Activated T-helper 17 cell treated with anti-CD3 and anti-CD28 coated beads, Interleukin-2, amount 50 U/mL, for 72 hours (primary cell): Measurements from ENCODE around the gene ADAMTS13. TPM values are rescaled to one million over a fixed set of nuclear protein-coding genes. Genes with fewer than 3 reads are reported as not detected.

Experiments used
- ATAC-seq: fragments of 150-1000 bp; cut with Tn5 transposase; replicated peaks from 2 replicates; pipeline ENCODE4 v1.10.0; 2021; ENCODE audit warnings: mild to moderate bottlenecking, moderate library complexity
- H3K27ac Mint-ChIP-seq: one replicate; pipeline ENCODE4 v1.8.0; 2022; ENCODE audit warnings: mixed read lengths
- H3K27me3 Mint-ChIP-seq: one replicate; pipeline ENCODE4 v1.8.0; 2022; ENCODE audit warnings: mixed read lengths
- H3K36me3 Mint-ChIP-seq: one replicate; pipeline ENCODE4 v1.8.0; 2022; ENCODE audit warnings: low read depth, mild to moderate bottlenecking, mixed read lengths
- H3K4me1 Mint-ChIP-seq: one replicate; pipeline ENCODE4 v1.8.0; 2022; ENCODE audit warnings: mixed read lengths
- H3K4me3 Mint-ChIP-seq: one replicate; pipeline ENCODE4 v1.8.0; 2022; ENCODE audit warnings: mild to moderate bottlenecking, mixed read lengths
- H3K9me3 Mint-ChIP-seq: one replicate; pipeline ENCODE4 v1.8.0; 2022; ENCODE audit warnings: mixed read lengths
- total RNA-seq, 2 donors: library from RNA; stranded (reverse); gene quantifications; one replicate each; pipeline ENCODE4 v1.2.3, GENCODE V29; 2022

ADAMTS13 gene
- total RNA-seq, 2 donors from 2014 or later = 1.2 to 3.9 TPM

GRCh38 chr9:133499132-133499891, 77.1 kb downstream of the ADAMTS13 start:
- Mint-ChIP-seq H3K36me3 (no peaks in the 10 kb centered on the region), H3K9me3 (peaks cover 12% of the 10 kb centered on the region), H3K27me3 (peaks cover 23% of the 10 kb centered on the region), H3K27ac (no peak overlapping the region), H3K4me1 (no peaks in the 10 kb centered on the region), H3K4me3 (no peak overlapping the region)
- no peak for ATAC-seq

- Mint-ChIP-seq H3K4me3 (no peak overlapping the region), H3K27me3 (peaks cover 23% of the 10 kb centered on the region)
These were observed 77.7 kb downstream of the ADAMTS13 start for GRCh38 chr9:133499892-133500270.

DNA sequence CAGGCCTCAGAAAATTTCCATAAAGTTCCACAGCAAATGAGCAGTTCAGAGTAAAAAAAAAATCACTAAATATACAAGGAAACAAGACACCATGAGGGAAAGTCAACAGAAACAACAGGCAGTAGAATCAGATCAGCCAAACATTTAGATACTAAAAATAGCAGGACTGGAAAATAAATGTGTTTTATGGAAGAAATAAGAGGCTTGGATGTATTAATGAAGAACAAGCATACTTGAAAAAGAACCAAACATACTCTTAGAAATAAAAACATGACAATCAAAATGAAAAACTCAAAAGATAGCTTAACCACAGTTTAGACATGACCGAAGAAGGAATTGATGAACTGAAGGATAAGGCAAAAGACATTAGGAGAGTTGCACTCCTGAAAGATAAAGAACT, 79.9 kb downstream of the ADAMTS13 start:
- Mint-ChIP-seq H3K9me3 (peaks cover 12% of the 10 kb centered on the region), H3K36me3 (no peaks in the 10 kb centered on the region), H3K4me1 (no peaks in the 10 kb centered on the region), H3K27me3 (peaks cover 23% of the 10 kb centered on the region), H3K27ac (no peak overlapping the region), H3K4me3 (no peak overlapping the region)
- no peak for ATAC-seq

More at GRCh38 chr9:133499892-133500270, 77.7 kb downstream of the ADAMTS13 start:
- no peak for ATAC-seq
- H3K9me3 Mint-ChIP-seq = peaks cover 12% of the 10 kb centered on the region
- no peak overlapping the region for H3K27ac Mint-ChIP-seq
- H3K36me3 Mint-ChIP-seq = no peaks in the 10 kb centered on the region
- no peaks in the 10 kb centered on the region for H3K4me1 Mint-ChIP-seq

DNA sequence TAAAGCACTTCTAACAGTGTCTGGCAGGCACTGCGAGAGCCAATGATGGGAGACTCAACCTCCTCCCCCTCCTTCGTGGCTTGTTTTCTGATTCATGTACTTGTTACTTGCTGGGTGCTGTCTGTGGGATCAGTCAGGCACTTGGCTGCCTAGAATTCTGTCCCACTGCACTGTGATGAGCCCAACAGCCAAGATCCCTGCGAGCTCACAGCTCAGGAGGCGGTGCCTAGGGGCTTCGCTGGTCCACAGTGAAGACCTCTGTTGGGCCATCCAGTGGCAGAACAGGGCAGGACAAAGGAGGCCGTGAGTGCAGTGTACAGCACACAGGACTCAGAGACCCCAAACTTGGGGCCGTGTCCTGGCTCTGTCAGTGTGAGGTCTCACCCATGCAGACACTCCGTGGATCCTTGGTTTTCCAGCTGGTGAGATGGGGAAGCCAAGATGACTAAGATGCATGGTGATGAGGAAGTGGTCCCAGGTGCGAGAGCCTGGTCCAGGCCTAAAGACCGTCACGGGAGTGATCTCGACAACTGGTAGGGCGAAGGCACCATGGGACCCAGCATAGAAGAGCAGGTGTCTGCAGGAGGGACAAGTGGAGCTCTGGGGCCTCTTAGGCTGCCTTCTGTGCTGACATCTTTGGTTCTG, 83.1 kb downstream of the ADAMTS13 start:
- peaks cover 16% of the 10 kb centered on the region for H3K27me3 Mint-ChIP-seq
- no peak overlapping the region for H3K27ac Mint-ChIP-seq
- ATAC-seq = no peak
- no peak overlapping the region for H3K4me3 Mint-ChIP-seq
- peaks cover 5% of the 10 kb centered on the region for H3K4me1 Mint-ChIP-seq
- H3K9me3 Mint-ChIP-seq = peaks cover 12% of the 10 kb centered on the region
- H3K36me3 Mint-ChIP-seq = no peaks in the 10 kb centered on the region

DNA sequence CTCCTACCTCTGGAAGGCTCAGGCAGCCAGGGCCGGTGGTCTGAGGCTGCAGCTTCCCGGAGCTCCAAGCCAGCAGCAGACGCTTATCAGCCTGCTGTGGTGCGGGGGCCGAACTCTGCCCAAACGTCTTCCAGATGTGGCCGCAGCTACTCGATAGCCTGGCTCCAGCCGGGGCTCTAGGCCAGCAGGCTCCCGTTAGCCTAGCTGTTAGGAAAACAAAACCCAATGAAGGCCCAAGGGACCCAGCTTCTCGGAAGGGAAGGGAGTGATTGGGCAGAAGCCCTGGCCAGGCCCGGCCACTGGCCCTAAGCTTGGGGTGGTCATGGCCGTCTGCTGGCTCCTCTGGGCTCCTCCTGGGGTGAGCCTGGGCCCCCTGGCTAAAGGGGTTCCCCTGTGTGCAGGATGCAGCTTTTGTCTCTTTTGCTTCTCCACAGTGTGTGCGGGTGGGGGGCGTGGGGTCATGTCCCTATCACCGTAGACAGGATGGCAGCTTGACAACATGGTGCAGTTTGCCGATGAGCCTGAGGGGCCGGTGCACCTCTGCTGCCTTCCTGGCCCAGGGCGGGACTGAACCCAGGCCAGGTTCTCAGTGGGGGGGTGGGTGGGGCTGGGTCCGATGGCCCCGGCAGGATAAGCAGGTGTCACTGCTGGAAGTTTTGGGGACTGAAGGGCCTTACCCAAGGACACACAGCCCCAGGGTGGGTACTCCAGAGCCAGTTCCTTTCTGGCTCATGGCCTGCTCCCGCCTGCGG, 83.9 kb downstream of the ADAMTS13 start:
- H3K36me3 Mint-ChIP-seq = no peaks in the 10 kb centered on the region
- peaks cover 5% of the 10 kb centered on the region for H3K4me1 Mint-ChIP-seq
- H3K9me3 Mint-ChIP-seq = peaks cover 11% of the 10 kb centered on the region
- H3K27ac Mint-ChIP-seq = no peak overlapping the region
- H3K27me3 Mint-ChIP-seq = peaks cover 13% of the 10 kb centered on the region
- no peak for ATAC-seq
- H3K4me3 Mint-ChIP-seq = no peak overlapping the region

DNA sequence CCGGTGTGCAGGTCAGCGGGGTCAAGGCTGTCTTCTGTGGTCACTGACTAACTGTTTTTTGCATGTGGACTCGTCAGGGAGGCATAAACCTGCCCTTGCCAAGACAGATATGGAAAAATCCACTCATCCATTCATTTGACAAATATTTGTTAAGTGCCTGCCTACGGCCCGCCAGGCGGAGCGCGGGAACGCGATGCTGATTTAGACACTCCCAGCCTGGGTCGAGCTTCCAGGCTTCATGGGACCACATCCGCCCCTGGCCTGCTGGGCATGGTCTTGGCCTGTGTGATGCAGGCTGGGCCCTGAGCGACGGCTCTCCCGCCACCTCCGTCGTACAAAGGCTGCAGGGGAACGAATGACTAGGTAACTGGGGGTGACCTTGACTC, 84.5 kb downstream of the ADAMTS13 start:
- H3K27ac Mint-ChIP-seq = no peak overlapping the region
- no peaks in the 10 kb centered on the region for H3K36me3 Mint-ChIP-seq
- peaks cover 8% of the 10 kb centered on the region for H3K9me3 Mint-ChIP-seq
- H3K27me3 Mint-ChIP-seq = peaks cover 11% of the 10 kb centered on the region
- H3K4me3 Mint-ChIP-seq = no peak overlapping the region
- H3K4me1 Mint-ChIP-seq = peaks cover 5% of the 10 kb centered on the region
- ATAC-seq = no peak

- Mint-ChIP-seq H3K4me1 (peaks cover 5% of the 10 kb centered on the region), H3K27me3 (peaks cover 9% of the 10 kb centered on the region), H3K9me3 (peaks cover 2% of the 10 kb centered on the region), H3K4me3 (no peak overlapping the region), H3K36me3 (no peaks in the 10 kb centered on the region), H3K27ac (no peak overlapping the region)
- ATAC-seq = no peak
These were observed 85.2 kb downstream of the ADAMTS13 start for GRCh38 chr9:133507246-133507965.

DNA sequence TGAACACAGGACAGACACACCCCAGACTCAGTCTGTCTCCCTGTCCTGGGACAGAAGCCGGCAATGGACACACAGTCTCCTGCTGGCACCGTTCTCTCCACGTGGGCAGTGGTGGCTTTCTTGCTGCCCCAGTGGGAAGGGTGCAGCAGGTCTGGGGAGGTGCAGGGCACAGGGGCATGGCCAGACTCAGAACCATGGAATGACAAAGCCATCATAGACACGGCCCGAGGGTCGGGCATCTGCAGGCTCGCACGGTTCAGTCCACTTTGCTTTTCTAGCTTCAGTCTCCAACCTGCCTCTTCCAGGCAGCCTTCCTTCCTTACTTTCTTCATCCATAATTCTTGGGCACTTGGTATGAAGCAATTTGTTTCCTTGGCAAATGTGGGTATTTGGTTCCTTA, 85.9 kb downstream of the ADAMTS13 start:
- Mint-ChIP-seq H3K9me3 (no peaks in the 10 kb centered on the region), H3K4me1 (peaks cover 5% of the 10 kb centered on the region), H3K27ac (no peak overlapping the region), H3K27me3 (peaks cover 7% of the 10 kb centered on the region), H3K4me3 (no peak overlapping the region), H3K36me3 (no peaks in the 10 kb centered on the region)
- no peak for ATAC-seq

Other genes starting within 250 kb of the ADAMTS13 start
- not detected for gene OBP2B, start 213.1 kb upstream of the ADAMTS13 start, total RNA-seq
- gene ABO, start 147.2 kb upstream of the ADAMTS13 start, total RNA-seq = not detected
- gene SURF6, start 86.2 kb upstream of the ADAMTS13 start, total RNA-seq = 10 to 100 TPM; 17.4 to 26.3 TPM
- gene MED22, start 74.2 kb upstream of the ADAMTS13 start, total RNA-seq = 10 to 100 TPM; 21.3 to 29.9 TPM
- gene RPL7A, start 74.1 kb upstream of the ADAMTS13 start, total RNA-seq = 1,000 to 10,000 TPM; 3,005 to 3,350 TPM
- 10 to 100 TPM; 13.9 to 25.4 TPM for gene SURF1, start 65.9 kb upstream of the ADAMTS13 start, total RNA-seq
- 10 to 100 TPM in 1 of 2 donors, 1 to 10 TPM in 1; 7.0 to 17.3 TPM for gene SURF2, start 65.8 kb upstream of the ADAMTS13 start, total RNA-seq
- gene SURF4, start 46.3 kb upstream of the ADAMTS13 start, total RNA-seq = 100 to 1,000 TPM; 315 to 380 TPM
- gene STKLD1, start 46.0 kb upstream of the ADAMTS13 start, total RNA-seq = under 1 TPM in 1 of 2 donors, not detected in 1; 0.77 TPM
- 10 to 100 TPM; 26.1 to 36.5 TPM for gene REXO4, start 4.4 kb upstream of the ADAMTS13 start, total RNA-seq
- 1 to 10 TPM in 1 of 2 donors, under 1 TPM in 1; 0.41 to 3.0 TPM for gene CACFD1, start 37.6 kb downstream of the ADAMTS13 start, total RNA-seq
- gene SLC2A6, start 56.7 kb downstream of the ADAMTS13 start, total RNA-seq = 1 to 10 TPM; 1.2 to 1.4 TPM
- not detected for gene MYMK, start 102.6 kb downstream of the ADAMTS13 start, total RNA-seq
- not detected for gene ADAMTSL2, start 112.3 kb downstream of the ADAMTS13 start, total RNA-seq
- not detected for gene FAM163B, start 187.0 kb downstream of the ADAMTS13 start, total RNA-seq
- not detected for gene DBH, start 214.0 kb downstream of the ADAMTS13 start, total RNA-seq